Omental fat pad (tissue), 4 donors: ENCODE measurements around the gene MAN1B1. TPM values are rescaled to one million over a fixed set of nuclear protein-coding genes. Genes with fewer than 3 reads are reported as not detected.
A peak's percentile ranks its signal among the peaks of the same experiment; 100 is the strongest.

Experiments
- ATAC-seq: fragments of 150-250 bp; one replicate; pipeline ENCODE4 v1.9.1; 2016; ENCODE audit warnings: mild to moderate bottlenecking, moderate library complexity; ENCODE audit not compliant: low FRiP score
- DNase-seq: peaks from one replicate; pipeline ENCODE4 v3.0.0-alpha.2; 2019; ENCODE audit warnings: low spot score
- CTCF ChIP-seq, 3 donors: fragments of 450-650 bp; IDR thresholded peaks; one replicate each; pipeline ENCODE4 v1.5.1; 2016 to 2017; ENCODE audit warnings: antibody characterized with exemption in 3 of 3, mild to moderate bottlenecking in 3 of 3, moderate library complexity in 2 of 3
- total RNA-seq, 4 donors: library from RNA; depleted of rRNA; stranded (reverse); fragments of >200 nt; gene quantifications; one replicate each; pipeline ENCODE4 v1.1.0, GENCODE V29; 2016

Gene MAN1B1
- total RNA-seq, 4 donors from 2014 or later = 30.2 to 39.9 (median 33.9) TPM

GRCh38 chr9:137138722-137139467 is 52.1 kb downstream of the MAN1B1 start, which contains the start of gene GRIN1:
Gene GRIN1 (plus strand): TSS chr9:137139154. CDS start chr9:137139487, 333 bp downstream.
- ATAC-seq (peak; percentile 51), DNase-seq (no peak)
- no peak for TF ChIP-seq CTCF (IDR thresholded peaks at IDR 0.05)

- TF ChIP-seq CTCF (IDR thresholded peaks at IDR 0.05) = no peak
- no peak for ATAC-seq
- DNase-seq = no peak
Measured at GRCh38 chr9:137139468-137140150, 52.8 kb downstream of the MAN1B1 start.

GRCh38 chr9:137140151-137141012 is 53.6 kb downstream of the MAN1B1 start:
- DNase-seq (no peak), ATAC-seq (no peak)
- TF ChIP-seq CTCF (IDR thresholded peaks at IDR 0.05) = no peak

GRCh38 chr9:137141050-137141810 is 54.4 kb downstream of the MAN1B1 start:
- no peak for DNase-seq
- TF ChIP-seq CTCF (IDR thresholded peaks at IDR 0.05) = no peak
- ATAC-seq = no peak

GRCh38 chr9:137141976-137142936 is 55.5 kb downstream of the MAN1B1 start:
- TF ChIP-seq CTCF (IDR thresholded peaks at IDR 0.05) = no peak
- ATAC-seq (no peak), DNase-seq (no peak)
